GM19025 (cell line): Measurements from ENCODE around the gene HDAC4.
"Not testable (repeated sequence)": the region's sequence is repeated elsewhere in the genome, so short reads cannot be mapped to it uniquely, and the experiment has no call there.

Source experiments
- ATAC-seq: cut with Tn5 transposase; IDR thresholded peaks from one replicate; pipeline ENCODE4 v1.9.1; 2021; ENCODE audit warnings: mild to moderate bottlenecking, low read depth, moderate library complexity; ENCODE audit not compliant: unreplicated experiment

The HDAC4 gene

DNA sequence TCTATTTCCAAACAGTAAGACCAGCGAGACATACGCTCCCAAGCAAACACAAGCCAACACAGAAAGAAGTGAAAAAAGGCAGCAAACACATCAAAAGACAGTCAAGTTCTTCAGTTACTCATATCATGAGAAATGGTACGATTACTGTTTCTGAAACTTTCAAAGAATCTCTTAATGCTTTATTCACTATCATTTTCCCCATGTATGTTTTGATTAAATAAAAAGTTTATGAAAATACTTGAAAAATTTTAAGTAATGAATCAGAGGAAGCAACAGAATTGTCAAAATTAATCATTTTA, 114.9 kb downstream of the HDAC4 start:
- no peak for ATAC-seq

- no peak for ATAC-seq
Measured at GRCh38 chr2:239285071-239285931, 115.5 kb downstream of the HDAC4 start.

DNA sequence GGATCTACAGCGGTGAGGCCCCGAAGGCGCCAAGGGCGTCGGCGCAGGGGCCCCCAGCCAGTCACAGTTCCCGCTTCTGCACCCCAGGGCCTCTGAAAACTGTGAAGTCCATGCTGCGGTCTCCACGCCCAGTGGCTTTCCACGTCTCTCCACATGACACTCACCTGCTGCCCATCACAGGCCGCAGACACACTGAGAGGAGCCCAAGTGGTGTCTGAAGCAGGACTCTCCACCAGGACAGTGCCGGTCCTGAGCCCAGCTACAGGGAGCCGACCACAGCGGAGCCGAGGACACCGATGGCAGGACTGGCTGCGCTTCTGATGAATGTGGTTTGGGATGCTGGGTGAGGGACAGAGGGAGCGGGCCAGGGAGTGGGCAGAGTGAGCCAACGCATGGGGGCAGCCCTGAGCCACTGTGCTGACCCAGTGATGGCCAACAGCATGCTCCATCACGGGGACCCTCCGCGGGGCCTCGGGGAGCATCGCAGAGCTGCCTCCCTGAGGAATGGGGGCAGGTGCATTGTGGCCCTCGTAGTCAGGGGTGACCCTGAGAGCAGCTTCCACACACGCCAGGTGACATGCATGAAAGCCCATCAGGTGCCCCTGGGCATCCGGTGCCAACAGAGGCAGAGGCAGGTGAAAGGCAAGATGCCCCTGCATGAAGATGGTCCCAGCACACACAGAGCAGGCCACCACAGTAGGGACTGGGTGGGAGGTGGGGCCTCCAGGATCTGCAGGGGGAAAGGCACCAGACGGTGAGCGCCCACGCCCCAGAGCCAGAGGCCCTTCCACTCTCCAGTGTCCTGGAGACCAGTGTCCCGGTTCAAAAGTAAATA, 116.6 kb downstream of the HDAC4 start:
- ATAC-seq: no peak

DNA sequence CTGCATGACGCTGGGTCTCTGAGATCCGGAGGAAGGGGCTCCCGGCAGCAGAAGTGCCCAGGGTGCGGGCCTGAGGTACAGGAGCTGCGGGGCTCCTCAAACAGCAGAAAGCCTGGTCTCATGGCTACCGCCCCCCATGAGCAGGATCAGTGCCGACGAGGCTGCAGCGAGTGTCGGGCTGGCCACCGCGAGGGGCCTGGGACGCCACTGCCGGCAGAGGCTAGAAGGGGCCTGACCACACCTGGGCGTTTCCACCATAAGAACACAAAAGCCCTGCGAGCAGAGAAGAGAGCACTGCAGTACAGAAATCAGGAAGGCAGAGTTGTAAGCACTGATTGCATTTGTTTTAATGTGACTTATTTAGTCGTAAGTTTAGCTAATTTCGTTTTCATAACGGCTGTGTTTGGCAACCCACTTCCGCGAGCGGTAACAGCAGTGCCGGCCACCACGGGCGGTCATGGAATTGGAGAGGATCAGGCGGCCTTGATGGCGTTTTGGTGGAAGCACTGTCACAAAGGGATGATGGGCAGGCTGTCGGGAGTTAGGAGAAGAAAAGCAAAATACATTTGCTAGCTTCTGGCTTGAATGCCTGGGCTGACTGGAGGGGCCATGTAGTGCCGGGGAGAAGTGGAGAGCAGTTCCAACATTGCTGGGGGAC, 117.4 kb downstream of the HDAC4 start:
- ATAC-seq: no peak

DNA sequence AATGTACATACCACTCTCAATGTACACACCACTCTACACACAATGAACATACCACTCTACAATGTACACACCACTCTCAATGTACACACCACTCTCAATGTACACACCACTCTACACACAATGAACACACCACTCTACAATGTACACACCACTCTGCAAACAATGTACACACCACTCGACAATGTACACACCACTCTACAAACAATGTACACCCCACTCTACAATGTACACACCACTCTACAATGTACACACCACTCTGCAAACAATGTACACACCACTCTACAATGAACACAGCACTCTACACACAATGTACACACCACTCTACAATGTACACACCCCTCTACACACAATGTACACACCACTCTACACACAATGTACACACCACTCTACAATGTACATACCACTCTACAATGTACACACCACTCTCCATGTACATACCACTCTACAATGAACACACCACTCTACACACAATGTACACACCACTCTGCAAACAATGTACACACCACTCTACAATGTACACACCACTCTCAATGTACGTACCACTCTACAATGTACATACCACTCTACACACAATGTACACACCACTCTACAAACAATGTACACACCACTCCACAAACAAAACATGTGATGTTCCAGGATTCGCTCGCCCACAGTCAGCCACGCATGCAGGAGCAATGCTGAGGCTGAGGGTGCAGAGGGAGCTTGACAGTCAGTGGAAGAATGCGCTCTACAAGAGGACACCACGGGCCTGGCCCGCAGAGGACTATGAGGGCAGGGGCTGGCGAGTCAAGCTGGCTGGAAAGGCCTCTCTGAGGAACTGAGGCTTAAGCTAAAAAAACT, 118.2 kb downstream of the HDAC4 start:
- no peak for ATAC-seq

DNA sequence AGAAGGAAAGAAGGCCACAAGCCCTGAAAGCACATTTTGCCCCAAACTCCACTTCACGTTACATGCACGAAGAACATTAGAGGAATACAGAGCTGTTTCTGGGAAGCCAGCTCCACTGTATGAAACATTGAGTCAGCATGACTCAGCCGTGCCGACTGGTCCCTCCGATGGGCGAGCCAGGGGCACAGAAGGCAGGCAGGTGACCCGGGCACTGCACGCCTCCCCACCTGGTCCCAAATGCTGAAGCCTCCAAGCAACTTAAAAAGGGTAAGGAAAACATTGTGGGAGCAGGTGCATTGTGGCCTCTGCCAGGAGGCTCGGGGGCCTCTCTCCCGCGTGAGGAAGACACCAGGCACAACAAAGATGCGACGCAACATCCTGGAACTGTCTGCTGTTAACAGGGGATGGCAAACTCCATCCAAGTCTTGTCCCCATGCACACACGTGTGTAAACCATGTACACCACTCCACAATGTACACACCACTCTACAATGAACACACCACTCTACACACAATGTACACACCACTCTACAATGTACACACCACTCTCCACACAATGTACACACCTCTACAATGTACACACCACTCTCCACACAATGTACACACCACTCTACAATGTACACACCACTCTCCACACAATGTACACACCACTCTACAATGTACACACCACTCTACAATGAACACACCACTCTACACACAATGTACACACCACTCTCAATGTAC, 120.4 kb downstream of the HDAC4 start:
- ATAC-seq: not testable (repeated sequence)

GRCh38 chr2:239279508-239280295, 121.1 kb downstream of the HDAC4 start:
- no peak for ATAC-seq

DNA sequence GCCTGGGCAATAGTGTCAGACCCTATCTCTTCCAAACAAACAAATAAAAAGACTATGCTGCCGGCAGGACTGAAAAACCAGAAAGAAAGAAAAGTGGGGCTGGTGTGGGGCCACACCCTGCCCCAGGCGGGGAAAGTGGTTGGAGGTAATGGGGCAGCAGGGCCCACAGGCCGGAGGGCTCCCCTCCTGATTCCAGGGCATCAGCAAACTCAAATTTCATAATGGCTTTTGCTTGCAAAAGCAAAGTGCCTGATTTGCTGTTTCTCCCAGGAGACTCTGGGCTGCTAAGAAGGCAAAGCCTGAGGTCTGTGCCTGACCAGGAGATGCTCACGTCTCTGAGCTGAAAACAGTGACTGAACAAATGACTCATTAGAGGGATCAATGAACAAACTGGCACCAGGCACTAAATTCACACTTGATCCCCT, 121.9 kb downstream of the HDAC4 start:
- ATAC-seq: no peak

- ATAC-seq: no peak
Measured at GRCh38 chr2:239278361-239278760, 122.5 kb downstream of the HDAC4 start.

GRCh38 chr2:239277401-239278085, 123.3 kb downstream of the HDAC4 start:
- ATAC-seq: no peak

DNA sequence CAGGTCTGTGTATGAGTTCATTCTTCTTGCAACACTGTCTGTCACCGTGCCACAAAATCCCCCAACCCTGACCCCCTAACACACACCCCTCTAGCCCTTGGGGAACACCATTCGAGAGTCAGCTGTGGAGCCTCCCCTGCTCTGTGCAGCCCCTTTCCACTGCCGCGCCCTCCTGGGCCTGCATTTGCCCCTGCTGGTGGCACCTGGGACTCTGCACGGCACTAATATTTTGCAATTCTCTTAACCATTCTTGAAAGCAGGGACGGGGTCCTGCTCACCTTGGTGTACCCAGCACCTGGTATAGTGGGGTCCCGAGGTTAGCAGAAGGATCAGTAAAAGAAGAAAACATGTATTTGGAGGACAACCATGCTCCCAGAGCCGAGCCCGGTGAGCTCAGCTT, 124.0 kb downstream of the HDAC4 start:
- ATAC-seq: no peak

DNA sequence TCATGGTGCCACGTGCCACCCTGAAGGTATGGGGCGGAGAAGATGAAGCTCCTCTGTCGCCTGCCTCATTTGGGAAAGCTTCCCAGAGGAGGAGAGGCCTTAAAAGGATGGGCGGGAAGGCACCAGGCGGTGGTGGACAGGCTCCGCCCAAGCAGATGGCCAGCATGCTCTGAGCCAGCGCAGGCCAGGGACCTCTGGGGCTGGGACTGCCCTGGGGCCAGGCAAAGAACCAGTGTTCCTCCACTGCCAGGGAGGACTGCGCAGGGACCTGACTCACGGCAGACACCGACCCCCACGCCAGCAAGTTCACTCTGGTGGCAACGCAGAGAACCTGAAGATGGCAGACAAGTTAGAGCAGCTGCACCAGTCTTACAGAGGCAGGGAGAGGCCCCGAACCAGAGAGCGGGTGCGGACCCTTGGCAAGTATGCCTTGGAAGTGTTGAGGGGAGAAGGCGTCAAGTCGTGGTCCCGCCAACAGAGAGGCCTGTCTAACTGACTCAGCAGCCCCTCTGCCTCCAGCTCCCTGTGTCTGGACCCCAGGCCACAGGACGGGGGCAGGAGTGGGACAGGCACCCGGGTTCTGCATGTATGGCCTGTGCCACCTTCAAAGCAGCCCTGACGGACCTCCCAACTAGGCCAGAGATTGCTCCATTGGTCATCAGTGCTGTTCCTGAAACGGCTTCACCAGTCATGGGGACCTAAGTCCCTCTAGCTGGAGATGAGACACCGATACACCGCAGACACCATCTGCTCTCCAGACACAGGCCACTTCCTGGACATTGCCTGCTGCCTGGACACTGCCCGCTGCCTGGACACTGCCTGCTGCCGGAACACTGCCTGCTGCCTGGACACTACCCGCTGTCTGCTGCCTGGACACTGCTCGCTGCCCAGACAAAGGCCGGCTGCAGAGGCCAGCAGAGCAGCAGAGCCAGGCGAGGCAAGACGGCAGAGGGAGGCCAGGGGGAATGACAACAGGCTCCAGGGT, 124.7 kb downstream of the HDAC4 start:
- no peak for ATAC-seq

DNA sequence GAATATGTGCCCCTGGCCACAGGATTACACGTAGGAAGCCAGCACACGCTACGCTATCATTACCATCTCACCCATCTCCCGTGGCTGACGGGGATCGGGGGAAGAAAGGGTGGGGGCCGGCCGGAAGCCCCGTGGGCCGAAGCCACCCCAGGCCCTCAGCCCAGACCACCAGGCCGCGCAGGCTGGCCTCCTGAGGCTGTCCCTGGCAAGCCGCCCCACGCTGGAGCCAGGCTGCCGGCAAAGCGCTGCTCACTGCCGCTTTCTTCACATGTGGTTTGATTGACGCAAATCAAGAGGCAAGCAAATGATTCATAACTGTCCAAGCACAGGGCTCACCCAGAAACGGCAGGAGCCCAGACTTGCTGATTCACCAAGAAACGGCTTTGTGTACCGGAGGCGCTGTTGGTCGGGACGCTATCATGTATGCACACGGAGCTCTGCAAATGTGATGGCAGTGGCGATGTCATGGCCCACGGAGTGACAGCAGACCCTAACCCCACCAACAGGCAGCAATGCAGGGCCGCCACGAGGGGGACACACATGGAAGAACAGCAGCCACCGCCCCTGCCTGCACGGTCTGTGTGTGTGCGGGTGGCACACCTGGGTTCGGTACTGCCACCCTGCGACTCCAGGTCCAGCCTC, 125.7 kb downstream of the HDAC4 start:
- ATAC-seq: peak; percentile 69

GRCh38 chr2:239274391-239275043, 126.3 kb downstream of the HDAC4 start:
- no peak for ATAC-seq

DNA sequence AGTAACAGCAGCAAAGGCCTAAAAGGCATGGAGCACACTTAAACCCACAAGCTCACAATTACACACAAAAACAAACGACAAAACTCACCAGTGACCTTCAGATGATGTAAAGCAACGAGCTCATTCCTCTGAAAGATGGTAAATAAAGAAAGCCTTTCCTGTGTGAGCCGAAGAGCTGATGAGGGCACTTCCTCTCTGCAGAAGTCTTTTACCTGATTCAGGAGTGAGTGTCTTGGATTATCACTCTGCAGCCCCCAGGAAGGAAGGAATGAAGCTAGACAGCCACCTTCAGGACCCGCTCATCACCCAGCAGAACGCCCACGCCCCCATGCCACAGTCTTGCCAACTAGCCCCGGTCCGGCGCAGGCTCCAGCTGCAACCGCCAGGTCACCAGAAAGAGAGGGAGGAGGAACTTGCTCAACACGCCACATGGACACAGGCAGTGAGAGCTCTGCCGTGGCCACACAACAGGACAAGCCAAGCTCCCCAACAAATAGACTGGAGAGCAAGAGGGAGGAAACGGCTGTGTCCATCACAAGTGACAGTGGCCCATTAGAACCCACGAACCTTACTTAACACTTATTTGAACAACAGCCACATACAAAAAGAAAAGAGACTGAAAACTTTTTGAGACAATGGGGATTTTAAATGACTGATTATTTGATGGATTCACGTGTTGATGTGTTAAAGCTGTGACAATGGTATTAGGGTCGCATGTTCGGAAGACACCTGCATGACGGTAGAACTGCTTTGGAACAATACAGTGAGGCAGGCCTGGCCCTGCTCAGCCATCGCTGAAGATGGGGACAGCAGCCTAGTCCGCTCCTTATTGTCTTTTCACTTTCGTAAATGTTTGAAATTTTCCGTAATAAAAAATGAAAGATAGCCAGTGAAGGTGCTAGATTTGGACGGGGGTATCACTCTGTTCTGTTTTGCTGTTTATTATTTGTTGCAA, 127.3 kb downstream of the HDAC4 start:
- ATAC-seq: no peak
